HG02678 (cell line): Measurements from ENCODE around the gene CTCF.

ENCODE experiments used
- ATAC-seq: cut with Tn5 transposase; IDR thresholded peaks from one replicate; pipeline ENCODE4 v1.9.1; 2021; ENCODE audit warnings: mild to moderate bottlenecking, moderate library complexity; ENCODE audit not compliant: unreplicated experiment

Gene CTCF

GRCh38 chr16:67662653-67663010 lies 100.3 kb downstream of the CTCF start:
- no peak for ATAC-seq

- no peak for ATAC-seq
Observed at GRCh38 chr16:67663151-67663876, 101.0 kb downstream of the CTCF start.

GRCh38 chr16:67663877-67664222 lies 101.5 kb downstream of the CTCF start:
- ATAC-seq, result no peak

- no peak for ATAC-seq
Observed at GRCh38 chr16:67664258-67664657, 101.9 kb downstream of the CTCF start.

- no peak for ATAC-seq
Observed at GRCh38 chr16:67664871-67665270, 102.5 kb downstream of the CTCF start.

- no peak for ATAC-seq
Observed at GRCh38 chr16:67665598-67665997, 103.3 kb downstream of the CTCF start.

GRCh38 chr16:67666032-67666551 lies 103.8 kb downstream of the CTCF start:
- no peak for ATAC-seq

- peak; percentile 61 for ATAC-seq
Observed at GRCh38 chr16:67666559-67667452, 104.5 kb downstream of the CTCF start, which contains the start of the genes C16orf86 and ENKD1. C16orf86 (plus strand) TSS chr16:67666814; CDS start chr16:67666971, 157 bp downstream. ENKD1 (minus strand) TSS chr16:67666750; CDS start chr16:67666442, 308 bp downstream.

GRCh38 chr16:67667453-67667816 lies 105.1 kb downstream of the CTCF start:
- ATAC-seq, result no peak

- ATAC-seq, result peak; percentile 81
Observed at GRCh38 chr16:67667817-67668494, 105.6 kb downstream of the CTCF start.

GRCh38 chr16:67668495-67669157 lies 106.3 kb downstream of the CTCF start:
- no peak for ATAC-seq

GRCh38 chr16:67669499-67670101 lies 107.3 kb downstream of the CTCF start:
- ATAC-seq, result no peak

- no peak for ATAC-seq
Observed at GRCh38 chr16:67672306-67672705, 110.0 kb downstream of the CTCF start.

GRCh38 chr16:67672739-67673662 lies 110.7 kb downstream of the CTCF start:
- ATAC-seq, result no peak

- no peak for ATAC-seq
Observed at GRCh38 chr16:67673712-67674580, 111.6 kb downstream of the CTCF start.

GRCh38 chr16:67674851-67675578 lies 112.7 kb downstream of the CTCF start:
- ATAC-seq, result no peak

GRCh38 chr16:67675579-67675935 lies 113.2 kb downstream of the CTCF start:
- no peak for ATAC-seq

GRCh38 chr16:67675999-67676398 lies 113.7 kb downstream of the CTCF start:
- no peak for ATAC-seq
